SIG-M5 (cell line): ENCODE measurements around the gene SP4.

Experiments used
- DNase-seq: peaks from one replicate; lab custom pipeline; 2025; lab: John Stamatoyannopoulos, UW

The SP4 gene

GRCh38 chr7:21443149-21443841 is 15.4 kb downstream of the SP4 start:
- no peak for DNase-seq

- DNase-seq: no peak
Observed at GRCh38 chr7:21448974-21449373, 21.1 kb downstream of the SP4 start.

GRCh38 chr7:21450076-21450475 is 22.2 kb downstream of the SP4 start:
- no peak for DNase-seq

DNA sequence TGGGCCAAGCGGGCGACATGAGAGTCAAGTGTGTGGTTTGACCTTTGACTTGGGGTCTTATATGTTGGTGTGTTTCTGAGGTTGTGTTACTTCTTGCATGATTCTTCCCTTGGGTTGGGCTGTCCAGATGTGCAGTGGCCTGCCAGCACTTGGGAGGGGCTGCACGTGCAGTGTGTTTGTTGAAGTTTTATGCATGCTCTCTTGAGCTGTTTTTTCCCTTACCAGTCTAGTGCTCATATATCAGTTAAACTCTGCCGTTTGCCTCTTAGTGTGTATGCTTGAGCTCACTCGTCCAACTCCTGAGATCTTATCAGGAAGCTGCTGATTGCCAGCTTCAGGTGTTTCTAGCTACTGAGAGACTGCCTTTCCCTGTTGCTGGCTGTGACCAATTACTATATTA is 23.1 kb downstream of the SP4 start:
- no peak for DNase-seq

- DNase-seq: no peak
Observed at GRCh38 chr7:21454182-21454581, 26.3 kb downstream of the SP4 start.

DNA sequence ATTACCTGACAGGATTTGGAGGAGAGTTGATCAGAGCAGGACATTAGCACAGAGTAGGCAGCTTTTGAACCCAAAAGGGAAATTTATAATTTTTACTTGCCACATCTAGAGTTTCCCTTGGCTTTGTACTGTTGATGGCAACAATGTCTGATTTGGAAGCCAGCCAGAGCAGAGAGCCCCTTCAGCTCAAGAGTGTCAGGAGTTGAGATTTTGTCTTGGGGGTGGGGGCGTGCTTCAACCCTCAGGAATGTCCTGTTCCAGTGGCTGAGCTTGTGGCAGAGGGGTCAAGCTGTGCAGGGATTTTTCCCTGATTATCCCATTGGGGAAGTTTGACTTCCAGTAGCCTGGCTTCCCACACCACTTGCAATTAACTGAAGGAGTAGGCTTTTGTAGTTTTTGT is 27.0 kb downstream of the SP4 start:
- DNase-seq: no peak

GRCh38 chr7:21461282-21461681 is 33.4 kb downstream of the SP4 start:
- DNase-seq: no peak

DNA sequence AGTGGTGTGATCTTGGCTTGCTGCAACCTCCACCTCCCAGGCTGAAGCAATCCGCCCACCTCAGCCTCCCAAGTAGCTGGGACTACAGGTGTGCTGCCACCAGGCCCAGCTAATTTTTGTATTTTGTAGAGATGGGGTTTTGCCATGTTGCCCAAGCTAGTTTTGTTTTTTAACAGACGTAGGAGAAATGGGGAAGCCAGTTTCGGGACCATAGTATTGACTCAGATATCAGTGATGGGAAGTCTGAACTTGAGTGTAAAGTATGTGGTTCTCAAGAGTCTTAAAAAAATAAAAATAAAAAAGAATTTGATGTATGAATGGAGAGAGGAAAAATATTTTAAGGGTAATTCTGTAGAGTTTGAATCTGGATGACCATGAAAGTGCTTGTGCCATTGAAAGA is 34.2 kb downstream of the SP4 start:
- DNase-seq: no peak

DNA sequence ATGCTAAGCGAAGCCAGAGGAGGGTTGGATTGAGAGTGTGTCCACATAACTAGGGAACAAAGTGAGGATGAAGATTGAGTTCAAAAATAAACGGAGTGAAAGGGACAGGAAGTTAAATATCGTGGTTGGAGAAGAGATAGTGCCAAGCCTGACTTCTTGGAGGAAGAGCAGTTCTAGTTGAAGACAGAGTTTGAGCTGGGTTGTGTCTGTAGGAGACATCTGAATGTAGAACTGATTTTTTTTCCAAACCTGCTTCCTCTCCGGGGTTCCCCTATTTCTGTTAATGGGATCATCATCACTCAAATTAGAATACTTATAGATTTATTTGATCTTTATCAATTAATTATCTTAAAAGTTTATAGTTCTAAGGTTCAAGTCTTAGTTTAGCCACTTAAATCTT is 35.6 kb downstream of the SP4 start:
- DNase-seq: no peak

DNA sequence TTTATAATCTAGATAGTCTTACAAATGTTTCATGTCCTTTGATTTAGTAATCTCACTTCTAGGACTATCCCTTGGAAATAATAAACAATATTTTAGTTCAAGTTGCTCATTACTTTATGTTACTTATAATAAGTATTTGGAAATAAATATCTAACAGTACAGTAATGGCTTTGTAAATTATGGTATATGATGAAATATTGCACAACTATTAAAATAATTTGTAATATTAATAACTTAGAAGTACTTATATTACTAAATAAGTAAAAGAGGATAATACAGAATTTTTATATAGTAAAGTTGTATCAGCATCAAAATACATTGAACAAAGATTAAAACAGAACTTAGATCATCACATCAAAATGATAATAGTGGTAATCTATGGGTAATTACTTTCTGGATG is 41.1 kb downstream of the SP4 start:
- no peak for DNase-seq

- no peak for DNase-seq
Observed at GRCh38 chr7:21469894-21470293, 42.0 kb downstream of the SP4 start.

- no peak for DNase-seq
Observed at GRCh38 chr7:21472029-21472428, 44.1 kb downstream of the SP4 start.

DNA sequence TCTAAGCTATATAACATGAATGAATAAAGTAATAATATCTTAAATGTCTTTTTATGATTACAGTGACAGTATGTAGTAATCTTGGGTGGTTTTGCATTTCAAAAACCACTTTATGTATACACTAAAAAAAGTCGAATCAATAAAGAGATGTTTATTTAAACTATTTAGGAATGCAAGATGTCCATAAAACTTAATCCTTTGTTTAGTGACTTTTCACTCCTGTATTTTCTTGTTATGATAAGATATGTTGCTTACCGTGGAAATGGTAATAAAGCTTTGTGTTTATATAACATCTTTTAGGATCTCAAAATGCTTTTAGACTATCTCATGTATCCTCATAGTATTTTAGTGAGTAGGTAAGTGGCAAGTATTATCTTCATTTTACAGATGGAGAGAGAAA is 48.5 kb downstream of the SP4 start:
- no peak for DNase-seq

GRCh38 chr7:21480693-21481403 is 53.0 kb downstream of the SP4 start:
- no peak for DNase-seq

DNA sequence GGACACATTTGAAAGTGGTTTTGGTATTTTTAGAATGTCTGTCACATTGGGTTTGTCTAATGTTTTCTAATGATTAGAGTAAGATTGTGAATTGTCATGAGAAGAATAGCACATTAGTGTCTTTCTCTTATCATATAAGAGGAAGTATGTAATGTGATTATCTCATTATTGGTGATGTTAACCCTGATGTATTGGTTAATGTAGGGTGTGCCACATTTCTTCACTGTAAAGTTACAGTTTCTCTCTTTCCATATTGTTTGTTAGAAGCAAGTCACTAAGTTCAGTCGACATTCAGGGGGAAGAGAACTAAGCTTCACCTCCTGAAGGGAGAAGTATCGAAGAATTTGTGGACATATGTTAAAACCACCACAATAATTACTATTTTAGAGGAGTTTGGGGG is 58.6 kb downstream of the SP4 start:
- DNase-seq: no peak

DNA sequence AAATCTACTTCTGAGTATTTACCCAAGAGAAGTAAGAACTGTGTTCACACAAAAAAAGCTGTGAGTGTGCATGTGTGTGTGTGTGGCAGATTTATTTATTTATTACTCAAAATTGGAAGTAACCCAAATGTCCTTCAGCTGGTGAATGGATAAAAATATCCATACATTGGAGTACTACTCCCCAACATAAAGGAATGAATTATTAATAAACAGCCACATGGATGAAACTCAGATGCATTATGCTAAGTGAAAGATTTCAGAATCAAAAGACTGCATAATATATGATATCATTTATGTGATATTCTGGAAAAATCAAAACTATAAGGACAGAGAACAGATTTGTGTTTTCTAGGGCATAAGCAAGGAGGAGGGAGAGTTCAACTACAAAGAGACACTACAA is 67.8 kb downstream of the SP4 start:
- no peak for DNase-seq

DNA sequence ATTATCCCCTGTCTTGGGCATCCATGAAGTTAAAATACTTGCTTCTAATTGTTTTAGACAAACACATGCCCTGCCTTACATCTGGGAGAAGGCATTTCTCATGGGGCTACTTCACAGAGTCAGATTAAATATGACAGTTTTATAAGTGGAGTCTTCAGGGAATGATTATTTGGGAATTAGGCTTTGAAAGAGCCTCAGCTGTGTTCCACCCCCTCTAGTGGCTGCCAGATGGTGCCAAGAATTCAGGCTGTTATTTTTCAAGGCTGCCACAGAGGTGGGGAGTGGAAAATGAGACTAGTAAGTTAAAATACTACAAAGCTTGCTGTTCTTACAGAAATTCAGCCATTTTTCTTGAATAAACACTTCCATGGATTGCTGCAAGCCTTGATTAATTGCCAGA is 69.2 kb downstream of the SP4 start:
- DNase-seq: no peak

GRCh38 chr7:21500117-21500832 is 72.4 kb downstream of the SP4 start:
- DNase-seq: no peak

GRCh38 chr7:21504021-21504420 is 76.1 kb downstream of the SP4 start:
- no peak for DNase-seq

GRCh38 chr7:21507627-21508343 is 79.9 kb downstream of the SP4 start:
- DNase-seq: no peak

DNA sequence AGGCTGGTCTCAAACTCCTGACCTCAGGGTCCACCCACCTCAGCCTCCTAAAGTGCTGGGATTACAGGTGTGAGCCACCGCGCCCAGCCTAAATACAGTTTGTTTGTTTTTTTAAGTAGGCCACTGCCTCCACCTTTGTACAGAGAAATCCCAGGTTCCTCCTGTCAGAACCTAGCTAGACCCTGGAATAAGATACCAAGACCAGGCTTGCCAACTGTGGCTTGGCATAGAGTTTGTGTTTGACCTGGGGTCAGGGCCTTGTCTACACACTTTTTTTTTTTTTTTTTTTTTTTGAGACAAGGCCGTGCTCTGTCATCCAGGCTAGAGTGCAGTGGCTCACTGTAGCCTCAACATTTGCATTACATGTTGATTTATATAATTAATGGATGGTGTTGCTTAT is 80.7 kb downstream of the SP4 start:
- no peak for DNase-seq

GRCh38 chr7:21514062-21514461 is 86.2 kb downstream of the SP4 start:
- no peak for DNase-seq

GRCh38 chr7:21524680-21525079 is 96.8 kb downstream of the SP4 start:
- DNase-seq: no peak
